ENCODE data around the gene PHAF1.

- TF ChIP-seq POLR2A (IDR thresholded peaks at IDR 0.05) (no peak), CTCF (IDR thresholded peaks at IDR 0.05 in 8 of 11, conservative IDR thresholded peaks at IDR 0.05 in 3 of 11) (no peak)
Measured at GRCh38 chr16:67145746-67146145, 36.0 kb downstream of the PHAF1 start.
